Diencephalon (tissue), 1 donor: ENCODE data around the gene TINAGL1. TPM values are rescaled to one million over a fixed set of nuclear protein-coding genes. Genes with fewer than 3 reads are reported as not detected.

Experiments
- total RNA-seq: library from RNA; depleted of rRNA; stranded (reverse); fragments of >200 nt; gene quantifications from one replicate; pipeline ENCODE4 v1.2.3, GENCODE V29; 2014

The TINAGL1 gene
- total RNA-seq = 3.0 TPM

GRCh38 chr1:31576201-31576669, at the start of gene TINAGL1:
TSS of gene TINAGL1 (plus strand) at chr1:31576515. CDS start at chr1:31577149, 634 bp downstream.

GRCh38 chr1:31617218-31617915, 41.1 kb downstream of the TINAGL1 start, which contains the start of gene HCRTR1:
TSS of gene HCRTR1 (plus strand) at chr1:31617689. CDS start at chr1:31619193, 1,504 bp downstream.

Other genes with a start within 250 kb of the TINAGL1 start
- gene FABP3, start 203.4 kb upstream of the TINAGL1 start, total RNA-seq = 70.6 TPM
- gene SERINC2, start 163.3 kb upstream of the TINAGL1 start, total RNA-seq = 1.4 TPM
- 2.5 TPM for gene HCRTR1, start 41.2 kb downstream of the TINAGL1 start, total RNA-seq
- 48.0 TPM for gene PEF1, start 68.4 kb downstream of the TINAGL1 start, total RNA-seq
- gene COL16A1, start 127.5 kb downstream of the TINAGL1 start, total RNA-seq = 12.9 TPM
- 59.5 TPM for gene ADGRB2, start 187.8 kb downstream of the TINAGL1 start, total RNA-seq
- 0.23 TPM for gene SPOCD1, start 239.5 kb downstream of the TINAGL1 start, total RNA-seq